Measurements from ENCODE around the gene RUVBL2.
"Not testable (repeated sequence)": the region's sequence is repeated elsewhere in the genome, so short reads cannot be mapped to it uniquely, and the experiment has no call there.

The RUVBL2 gene

DNA sequence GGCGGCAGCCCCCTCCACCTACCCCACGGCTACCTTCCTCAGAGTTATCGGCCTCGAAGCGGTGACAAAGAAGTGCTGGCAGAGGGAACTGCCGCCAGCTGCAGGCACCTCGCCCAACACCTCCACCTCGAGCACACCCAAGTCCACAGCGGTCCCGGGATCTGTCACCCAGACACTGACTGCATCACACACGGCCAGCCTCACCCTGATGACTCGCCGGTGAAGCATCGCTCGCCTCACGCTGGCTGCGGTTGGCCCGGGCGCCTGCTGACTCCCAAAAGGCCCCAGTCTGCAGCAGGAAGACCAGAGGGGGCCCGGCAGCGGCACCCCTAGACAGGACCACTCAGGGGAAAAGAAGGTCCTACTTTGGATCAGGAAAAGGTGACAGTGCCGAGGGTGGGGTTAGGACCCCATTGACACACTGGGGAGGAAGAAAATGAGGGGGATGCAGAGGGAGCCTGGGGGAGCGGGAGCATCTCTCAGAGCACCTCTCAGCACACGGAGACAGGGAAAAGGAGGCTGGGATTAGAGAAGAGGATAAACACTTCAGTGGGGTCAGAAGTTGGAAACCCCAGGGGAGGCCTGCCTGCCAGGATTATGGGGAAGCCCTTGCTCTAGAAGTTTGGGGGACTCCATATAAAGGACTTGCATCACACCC lies 56.8 kb downstream of the RUVBL2 start:
- DNase-seq = not testable (repeated sequence)

DNA sequence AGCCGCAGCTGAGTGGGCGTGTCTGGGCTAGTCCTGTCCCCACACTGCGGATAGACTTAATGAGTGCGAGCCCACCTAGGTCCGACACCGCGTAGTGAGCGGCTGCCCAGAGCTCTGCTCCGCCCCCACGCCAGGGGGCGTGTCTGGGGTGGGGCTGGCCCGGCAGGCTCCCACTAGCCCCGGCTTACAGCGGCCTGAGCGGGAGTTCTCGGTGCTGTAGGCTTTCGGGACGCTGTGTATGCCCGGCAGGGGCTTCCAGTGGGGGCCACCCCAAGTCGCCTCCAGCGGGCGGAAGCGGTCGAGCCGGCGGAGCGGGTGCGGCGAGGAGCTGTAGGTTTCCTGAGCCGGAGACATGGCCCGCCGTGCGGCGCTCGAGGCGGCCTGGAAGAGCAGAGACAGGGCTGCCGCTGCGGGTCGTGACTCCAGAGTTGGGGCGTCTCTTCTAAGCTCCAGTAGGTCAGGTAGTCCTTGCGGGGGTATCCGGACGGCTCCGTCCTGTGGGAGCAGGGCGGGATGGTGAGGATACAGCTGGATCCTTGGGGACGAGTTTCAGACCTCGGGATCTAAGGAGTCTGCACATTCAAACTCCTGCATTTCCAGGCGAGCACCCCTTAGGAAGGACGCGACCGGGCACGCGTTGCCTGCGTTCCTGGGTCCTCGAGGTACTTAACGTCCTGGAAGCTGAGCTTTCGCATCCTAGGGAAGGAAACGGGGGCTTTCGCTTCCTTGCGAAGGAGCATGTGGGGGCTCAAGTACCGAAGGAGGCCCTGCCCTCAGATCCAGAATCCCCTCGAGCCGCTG lies 62.6 kb downstream of the RUVBL2 start:
- peak; percentile 56 for DNase-seq

DNA sequence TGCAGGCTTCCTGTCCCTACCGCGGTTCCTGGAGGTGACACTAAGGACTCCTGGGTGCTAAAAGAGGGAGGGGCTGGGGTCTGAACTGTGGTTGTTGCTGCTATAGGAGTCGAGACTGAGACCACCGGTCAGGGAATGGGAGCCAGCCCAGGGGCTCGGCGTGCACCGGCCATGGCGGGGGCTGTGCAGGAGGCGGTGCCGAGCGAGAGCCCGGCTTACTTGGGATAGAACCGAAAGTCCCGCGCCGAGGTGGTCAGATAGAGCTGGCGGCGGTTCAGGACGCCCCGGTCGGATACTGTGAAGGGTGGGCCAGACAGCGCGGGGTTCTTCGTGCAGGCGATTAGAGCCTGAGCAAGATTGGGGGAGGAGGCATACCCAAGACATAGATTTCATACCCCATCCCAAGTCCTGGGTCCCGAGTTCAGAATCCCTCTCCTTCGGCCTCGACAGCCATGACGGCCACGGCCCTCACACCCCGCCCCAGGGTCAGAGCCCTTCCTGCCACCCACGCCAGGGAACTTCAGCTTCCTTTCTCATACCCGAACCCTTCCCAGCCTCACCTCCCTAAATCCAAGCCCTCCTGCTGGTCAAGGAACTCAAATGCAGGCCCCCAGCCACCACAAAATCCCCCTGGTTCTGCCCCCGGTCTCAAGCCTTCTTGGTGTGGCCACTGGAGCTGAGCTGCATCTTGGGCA lies 63.4 kb downstream of the RUVBL2 start:
- DNase-seq = not testable (repeated sequence)

DNA sequence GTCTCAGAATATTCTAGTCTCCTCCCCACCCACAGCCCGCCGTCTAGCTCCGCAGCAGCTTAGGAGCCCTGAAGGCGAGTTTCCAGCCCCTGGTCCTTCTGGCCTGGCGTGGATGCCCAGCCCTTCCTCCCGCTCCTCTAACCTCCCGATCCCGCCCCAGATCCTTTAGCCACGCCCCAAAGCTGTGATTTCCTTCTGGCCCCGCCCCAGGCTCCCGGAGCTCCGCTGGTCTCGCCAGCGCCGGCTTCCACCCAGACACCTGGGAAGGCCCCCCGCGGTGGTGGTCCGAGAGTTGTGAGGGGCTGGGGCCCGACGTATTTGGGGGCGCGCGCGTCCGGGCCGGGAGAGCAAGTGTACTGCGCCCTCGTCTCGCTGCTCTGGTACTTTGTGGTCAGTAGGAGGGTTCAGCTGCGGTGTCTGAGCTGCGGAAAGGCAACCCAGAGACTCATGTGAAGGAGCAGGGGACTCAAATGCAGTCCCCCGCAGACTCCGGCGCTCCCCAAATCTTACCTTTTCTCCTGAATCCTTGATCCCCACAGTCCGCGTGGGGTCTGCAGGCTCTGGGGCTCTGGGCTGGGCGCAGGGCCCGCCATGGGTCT lies 64.0 kb downstream of the RUVBL2 start, which contains the start of gene CGB7:
TSS of gene CGB7 (minus strand) at position 114 of the 599 bp plus-strand sequence. CDS start 2,374 bp downstream, outside the sequence.
- DNase-seq = peak; percentile 36

DNA sequence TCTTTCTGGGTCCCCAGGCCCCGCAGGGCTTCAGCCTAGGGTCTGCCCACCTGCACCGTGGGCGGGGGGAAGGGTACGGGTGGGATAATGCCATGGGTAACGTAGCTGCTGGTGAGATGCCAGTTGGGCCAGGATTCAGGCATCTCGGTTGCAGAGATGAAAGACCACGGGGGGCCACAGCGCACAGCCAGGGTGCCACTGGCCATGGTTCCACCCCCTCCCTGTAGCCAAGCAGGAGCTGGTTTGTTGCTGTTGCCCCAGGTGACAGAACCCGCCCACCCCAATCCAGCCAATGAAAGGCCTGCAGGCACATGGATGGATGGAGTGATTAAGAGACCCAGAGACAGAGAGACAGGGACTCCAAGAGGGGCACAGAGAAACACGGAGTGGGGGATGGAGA lies 64.9 kb downstream of the RUVBL2 start:
- DNase-seq = peak; percentile 44

DNA sequence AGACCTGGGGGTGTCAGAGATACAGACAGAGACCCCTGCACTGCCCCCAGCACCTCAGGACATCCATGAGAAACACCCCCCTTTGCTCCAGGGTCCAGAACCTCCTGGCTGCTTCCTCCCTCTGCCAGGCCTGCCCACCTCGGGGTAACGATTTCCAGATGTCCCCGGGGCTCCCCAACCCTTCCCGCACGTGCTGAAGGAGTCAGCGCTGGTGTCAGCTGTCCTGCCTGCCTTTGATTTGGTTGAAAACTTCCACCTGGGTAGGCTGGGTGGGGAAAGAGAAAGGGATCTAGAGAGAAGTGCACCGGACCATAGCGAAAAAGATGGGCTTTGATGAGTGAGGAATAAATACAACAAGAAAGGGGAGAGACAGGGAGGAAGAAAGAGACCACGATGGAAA lies 65.4 kb downstream of the RUVBL2 start:
- no peak for DNase-seq

DNA sequence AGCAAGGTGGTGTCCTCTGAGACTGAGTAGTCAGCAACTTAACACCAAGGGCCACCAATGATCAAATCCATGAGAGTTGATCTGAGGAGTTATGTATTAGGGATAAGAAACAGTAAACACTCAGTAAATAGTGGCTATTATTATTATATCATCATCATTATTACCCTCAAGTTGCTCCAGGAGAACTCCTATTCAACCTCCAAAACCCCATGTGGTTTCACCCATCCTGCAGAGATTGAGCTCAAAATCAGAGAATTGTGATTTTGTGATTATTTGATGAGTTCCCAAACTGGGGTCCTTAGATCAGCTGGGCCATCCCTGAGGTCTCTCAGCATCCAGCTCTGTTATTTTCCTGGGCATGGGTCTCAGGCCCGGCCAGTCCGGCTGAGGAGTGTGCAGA lies 67.3 kb downstream of the RUVBL2 start:
- no peak for DNase-seq

DNA sequence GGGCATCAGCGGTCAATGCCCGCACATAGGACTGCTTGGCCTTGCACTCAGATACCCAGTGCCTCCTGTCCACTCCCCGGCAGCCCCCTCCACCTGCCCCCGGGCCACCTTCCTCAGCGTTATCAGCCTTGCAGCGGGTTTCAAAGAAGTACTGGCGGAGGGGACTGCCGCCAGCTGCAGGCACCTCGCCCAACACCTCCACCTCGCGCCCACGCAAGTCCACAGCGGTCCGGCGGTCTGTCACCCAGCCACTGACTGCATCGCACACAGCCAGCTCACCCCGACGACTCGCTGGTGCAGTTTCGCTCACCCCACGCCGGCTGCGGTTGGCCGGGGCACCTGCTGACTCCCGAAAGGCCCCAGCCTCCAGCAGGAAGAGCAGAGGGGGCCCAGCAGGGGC lies 67.8 kb downstream of the RUVBL2 start:
- DNase-seq = no peak

DNA sequence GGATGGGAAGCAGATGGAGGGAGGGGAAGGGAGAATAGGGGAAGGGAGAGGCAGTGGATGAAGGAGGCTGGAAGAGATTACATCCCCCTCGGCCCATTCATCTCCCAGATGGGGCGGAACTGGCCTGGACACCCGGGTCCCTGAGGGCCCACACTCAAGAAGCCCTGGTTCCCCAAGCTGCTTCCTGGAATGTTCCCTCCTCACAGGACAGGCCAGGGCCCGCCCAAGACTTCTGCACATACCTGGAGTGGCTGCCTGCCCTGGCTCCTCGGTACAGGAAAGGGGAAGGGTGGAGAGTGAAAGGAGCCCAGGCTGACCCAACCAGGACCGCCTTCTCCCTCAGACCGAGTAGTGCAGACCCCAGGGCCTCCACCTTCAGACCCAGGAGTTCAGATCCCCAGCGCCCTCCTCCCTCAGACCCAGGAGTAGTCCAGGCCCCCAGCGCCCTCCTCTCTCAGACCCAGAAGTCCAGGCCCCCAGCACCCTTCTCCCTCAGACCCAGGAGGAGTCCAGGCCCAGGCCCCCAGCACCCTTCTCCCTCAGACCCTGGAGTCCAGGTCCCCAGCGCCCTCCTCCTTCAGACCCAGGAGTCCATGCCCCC lies 70.4 kb downstream of the RUVBL2 start:
- DNase-seq = no peak

DNA sequence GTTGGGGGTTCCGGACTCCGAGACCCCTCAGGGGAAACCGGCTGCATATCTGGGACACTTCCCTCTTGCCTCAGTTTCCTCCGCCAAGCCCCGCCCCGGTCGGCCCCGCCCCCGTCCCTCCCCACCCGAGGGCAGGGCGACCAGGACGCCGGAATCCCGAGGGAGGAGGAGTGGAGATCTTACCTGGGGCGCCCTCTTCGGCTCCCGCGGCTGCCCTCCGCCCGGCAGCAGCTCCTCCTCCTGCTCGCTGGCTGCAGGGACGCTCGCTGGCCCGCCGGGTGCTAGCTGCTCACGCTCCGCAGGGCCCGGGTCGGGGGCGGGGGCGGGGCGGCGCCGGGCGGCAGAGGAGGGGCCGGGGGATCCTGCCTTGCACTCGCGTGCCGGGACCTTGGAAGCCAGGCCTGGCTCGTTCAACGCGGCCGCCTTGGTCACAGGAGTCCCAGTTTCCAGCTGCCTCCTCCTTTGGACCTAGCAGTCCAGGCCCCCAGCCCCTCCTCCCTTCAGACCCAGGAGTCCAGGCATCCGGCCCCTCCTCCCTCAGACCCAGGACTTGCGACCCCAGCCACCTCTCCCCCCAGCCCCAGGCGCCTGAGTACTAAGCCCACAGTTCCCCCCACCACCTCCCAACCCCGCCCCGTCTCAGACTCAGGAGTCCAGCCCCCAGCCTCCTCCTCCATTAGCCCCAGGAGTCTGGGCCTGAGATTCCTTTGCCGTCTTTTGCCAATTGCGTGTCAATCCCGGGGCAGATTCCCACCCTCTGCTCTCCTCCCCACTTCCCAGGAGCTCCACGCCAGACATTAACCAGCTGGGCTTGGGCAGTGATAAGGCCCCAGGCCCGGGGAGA lies 71.3 kb downstream of the RUVBL2 start, which contains the start of gene NTF4:
TSS of gene NTF4 (minus strand) at position 51 of the 844 bp plus-strand sequence. CDS start 2,821 bp downstream, outside the sequence.
- DNase-seq = no peak
